Mesenchymal stem cell (in vitro differentiated cells and primary cell): ENCODE data around the gene EXOC6.

Experiments used
- DNase-seq: peaks from one replicate; pipeline ENCODE4 v3.0.0-alpha.2; 2013
- H2AFZ ChIP-seq: one replicate; pipeline ENCODE4 v1.6.1; 2013; ENCODE audit warnings: low read depth, mild to moderate bottlenecking, control low read depth, inconsistent platforms, low read length, moderate library complexity
- H2AK5ac ChIP-seq: 2 replicates; pipeline ENCODE4 v1.6.1; 2013; ENCODE audit warnings: low read length, moderate library complexity, mild to moderate bottlenecking, inconsistent platforms; ENCODE audit not compliant: severe bottlenecking
- H2BK120ac ChIP-seq: one replicate; pipeline ENCODE4 v1.6.1; 2013; ENCODE audit warnings: low read depth, mild to moderate bottlenecking, inconsistent platforms, low read length, moderate library complexity
- H2BK12ac ChIP-seq, 2 experiments: one replicate each; pipeline ENCODE4 v1.6.1; 2013; ENCODE audit warnings: inconsistent platforms in 2 of 2, low read length in 2 of 2, mild to moderate bottlenecking in 2 of 2, moderate library complexity in 2 of 2, control low read depth in 1 of 2
- H2BK15ac ChIP-seq: one replicate; pipeline ENCODE4 v1.6.1; 2013; ENCODE audit warnings: mild to moderate bottlenecking, low read depth, inconsistent platforms; ENCODE audit not compliant: poor library complexity, severe bottlenecking
- H2BK5ac ChIP-seq: 2 replicates; pipeline ENCODE4 v1.6.1; 2013; ENCODE audit warnings: low read depth, mild to moderate bottlenecking, low read length, control low read depth, inconsistent platforms; ENCODE audit not compliant: poor library complexity, severe bottlenecking
- H3K14ac ChIP-seq, 2 experiments: one replicate each; pipeline ENCODE4 v1.6.1; 2013; ENCODE audit warnings: inconsistent platforms in 2 of 2, low read length in 2 of 2, control low read depth in 1 of 2, mild to moderate bottlenecking in 1 of 2, moderate library complexity in 1 of 2
- H3K18ac ChIP-seq, 2 experiments: one replicate each; pipeline ENCODE4 v1.6.1; 2013; ENCODE audit warnings: inconsistent platforms in 2 of 2, low read length in 2 of 2, control low read depth in 1 of 2, low read depth in 1 of 2, mild to moderate bottlenecking in 1 of 2
- H3K23ac ChIP-seq, 2 experiments: one replicate each; pipeline ENCODE4 v1.6.1; 2013; ENCODE audit warnings: inconsistent platforms in 2 of 2, low read length in 2 of 2, mild to moderate bottlenecking in 2 of 2, moderate library complexity in 2 of 2, control low read depth in 1 of 2
- H3K27ac ChIP-seq: 2 replicates; pipeline ENCODE4 v1.5.1; 2013; ENCODE audit warnings: mild to moderate bottlenecking, moderate library complexity, low read length, control low read depth, inconsistent platforms; ENCODE audit not compliant: poor library complexity, severe bottlenecking
- H3K27me3 ChIP-seq, 2 experiments: 2 replicates each; pipeline versions ENCODE4 v1.6.1 to v1.7.0; 2013; ENCODE audit warnings: low read length in 2 of 2, mild to moderate bottlenecking in 2 of 2, moderate library complexity in 2 of 2, control low read depth in 1 of 2, inconsistent platforms in 1 of 2; ENCODE audit not compliant: control insufficient read depth in 1 of 2, insufficient read depth in 1 of 2
- H3K36me3 ChIP-seq, 2 experiments: 2 replicates each; pipeline versions ENCODE4 v1.6.1 to v1.7.0; 2013; ENCODE audit warnings: low read length in 2 of 2, control low read depth in 1 of 2, inconsistent platforms in 1 of 2, low read depth in 1 of 2, mild to moderate bottlenecking in 1 of 2; ENCODE audit not compliant: insufficient read depth in 2 of 2, control insufficient read depth in 1 of 2
- H3K4ac ChIP-seq, 2 experiments: one replicate each; pipeline ENCODE4 v1.6.1; 2013; ENCODE audit warnings: inconsistent platforms in 2 of 2, low read length in 2 of 2, mild to moderate bottlenecking in 2 of 2, moderate library complexity in 2 of 2, control low read depth in 1 of 2, low read depth in 1 of 2
- H3K4me1 ChIP-seq: 2 replicates; pipeline ENCODE4 v1.6.1; 2013; ENCODE audit warnings: low read depth, low read length, control low read depth; ENCODE audit not compliant: control insufficient read depth, insufficient read depth
- H3K4me2 ChIP-seq: 2 replicates; pipeline ENCODE4 v1.6.1; 2013; ENCODE audit warnings: low read length, mild to moderate bottlenecking, inconsistent platforms; ENCODE audit not compliant: poor library complexity, severe bottlenecking
- H3K4me3 ChIP-seq, 2 experiments: 2 replicates each; pipeline versions ENCODE4 v1.5.1 to v1.7.0; 2013; ENCODE audit warnings: low read length in 2 of 2, mild to moderate bottlenecking in 2 of 2, control low read depth in 1 of 2, low read depth in 1 of 2; ENCODE audit not compliant: insufficient read depth in 1 of 2
- H3K79me1 ChIP-seq: replicated peaks from 2 replicates; pipeline ENCODE4 v1.6.1; 2013; ENCODE audit warnings: mild to moderate bottlenecking, control low read depth, low read length, inconsistent platforms; ENCODE audit not compliant: poor library complexity, severe bottlenecking
- H3K9ac ChIP-seq: 2 replicates; pipeline ENCODE4 v1.7.0; 2013; ENCODE audit warnings: mild to moderate bottlenecking, low read length, moderate library complexity
- H3K9me3 ChIP-seq: 2 replicates; pipeline ENCODE4 v1.7.0; 2013; ENCODE audit warnings: mild to moderate bottlenecking, low read length; ENCODE audit not compliant: control insufficient read depth
- H4K8ac ChIP-seq: one replicate; pipeline ENCODE4 v1.6.1; 2013; ENCODE audit warnings: inconsistent platforms, mild to moderate bottlenecking, low read length, moderate library complexity
- H4K91ac ChIP-seq: one replicate; pipeline ENCODE4 v1.6.1; 2013; ENCODE audit warnings: mild to moderate bottlenecking, low read length, inconsistent platforms
- WGBS: methylation state at CpG from one replicate; pipeline ENCODE4 v1.1.7; 2013; ENCODE audit warnings: mixed read lengths; 5-methylcytosine and 5-hydroxymethylcytosine counted together

EXOC6 gene

DNA sequence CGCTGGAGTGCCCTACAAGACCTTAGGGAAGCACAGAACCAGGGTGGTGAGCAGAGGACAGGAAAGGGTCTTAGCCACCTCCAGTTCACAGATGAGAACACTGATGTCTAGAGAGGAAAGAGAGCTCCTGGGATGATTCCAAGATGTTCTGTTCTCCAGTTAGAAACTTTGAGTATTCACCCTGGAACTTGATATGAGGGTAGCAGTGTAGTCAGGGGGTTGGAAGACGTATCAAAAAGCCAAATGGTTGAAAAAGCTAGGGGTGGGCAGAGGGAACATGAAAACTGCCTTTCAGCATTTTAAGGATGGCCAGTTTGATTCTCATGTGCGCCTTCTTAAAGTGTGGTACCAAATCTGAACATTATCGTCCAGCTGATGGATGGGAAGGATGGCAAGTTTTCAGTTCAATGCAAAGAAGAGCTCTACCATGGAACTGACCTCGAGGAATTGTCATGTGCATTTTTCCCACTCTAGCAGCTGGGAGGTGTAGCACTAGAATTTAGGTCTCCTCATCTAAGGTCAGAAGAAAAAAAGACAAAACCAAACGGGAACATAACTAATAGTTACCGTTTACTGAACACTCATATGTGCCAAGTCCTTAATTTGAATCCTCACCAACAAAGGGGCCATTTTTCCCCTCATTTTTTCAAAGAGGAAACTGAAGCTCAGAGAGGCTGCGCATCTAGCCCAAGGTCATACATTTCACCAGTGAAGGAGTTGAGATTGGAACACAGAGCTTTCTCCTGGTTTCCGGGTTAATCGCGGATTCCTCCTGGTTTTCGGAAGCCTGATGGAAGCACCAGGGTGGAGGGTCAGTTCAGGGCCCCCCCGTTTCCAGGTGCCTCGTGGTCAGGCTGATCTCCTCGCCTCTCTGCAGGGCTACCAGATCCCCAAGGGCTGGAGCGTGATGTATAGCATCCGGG, 219.4 kb downstream of the EXOC6 start:
- Histone ChIP-seq H3K27ac (no peak overlapping the region), H3K18ac (no peak overlapping the region), H3K9me3 (no peaks in the 10 kb centered on the region), H4K8ac (no peak overlapping the region), H2AK5ac (no peak overlapping the region), H3K14ac (no peak overlapping the region), H3K27me3 (peaks cover 96 to 97% of the 10 kb centered on the region in 2 experiments), H3K79me1 (no peaks in the 10 kb centered on the region), H2BK5ac (no peak overlapping the region), H3K4ac (no peak overlapping the region), H3K4me2 (no peak overlapping the region), H3K36me3 (no peaks in the 10 kb centered on the region), H3K23ac (no peak overlapping the region), H2AFZ (no peak overlapping the region), H2BK120ac (no peak overlapping the region), H2BK15ac (no peak overlapping the region), H3K4me1 (peaks cover 32% of the 10 kb centered on the region), H3K4me3 (no peak overlapping the region), H3K9ac (no peak overlapping the region), H2BK12ac (no peak overlapping the region), H4K91ac (no peak overlapping the region)
- WGBS = 33% methylated on average over 17 of the region's 17 CpGs
- no peak for DNase-seq

DNA sequence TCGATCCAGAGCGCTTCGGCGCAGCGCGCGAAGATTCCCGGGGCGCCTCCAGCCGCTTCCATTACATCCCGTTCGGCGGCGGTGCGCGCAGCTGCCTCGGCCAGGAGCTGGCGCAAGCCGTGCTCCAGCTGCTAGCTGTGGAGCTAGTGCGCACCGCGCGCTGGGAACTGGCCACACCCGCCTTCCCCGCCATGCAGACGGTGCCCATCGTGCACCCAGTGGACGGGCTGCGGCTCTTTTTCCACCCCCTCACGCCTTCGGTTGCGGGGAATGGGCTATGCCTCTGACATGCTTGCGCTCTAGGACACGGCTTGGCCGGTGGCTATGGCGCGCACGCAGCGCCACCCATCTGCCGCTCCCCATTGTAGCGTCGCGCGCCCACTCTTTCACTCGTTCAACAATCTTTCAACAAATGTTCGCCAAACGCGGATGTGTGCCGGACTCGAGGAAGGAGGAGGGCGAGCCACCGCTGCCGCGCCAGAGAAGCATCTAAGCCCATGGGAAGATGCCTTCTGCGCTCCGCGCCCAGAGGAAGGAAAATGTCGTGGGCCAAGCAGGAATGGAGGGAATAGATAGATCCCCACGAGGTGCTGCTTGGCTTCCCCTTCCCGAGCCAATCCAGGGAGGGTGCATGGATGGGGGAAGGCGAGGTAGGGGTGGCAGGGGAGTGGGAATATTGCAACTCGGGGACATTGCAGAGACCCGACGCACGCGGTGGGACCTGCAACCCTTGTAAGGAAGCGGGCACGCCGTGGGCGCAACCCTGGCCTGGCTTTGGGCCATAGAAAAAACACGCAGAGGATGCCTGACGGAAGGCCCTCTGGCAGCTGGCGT, 220.3 kb downstream of the EXOC6 start:
- H3K23ac ChIP-seq = no peak overlapping the region
- WGBS = 7% methylated on average over 72 of the region's 73 CpGs
- no peaks in the 10 kb centered on the region for H3K9me3 ChIP-seq
- no peak overlapping the region for H3K4ac ChIP-seq
- no peak overlapping the region for H4K91ac ChIP-seq
- H3K36me3 ChIP-seq = no peaks in the 10 kb centered on the region
- H3K14ac ChIP-seq = no peak overlapping the region
- peaks cover 97 to 98% of the 10 kb centered on the region in 2 experiments for H3K27me3 ChIP-seq
- H4K8ac ChIP-seq = no peak overlapping the region
- H3K27ac ChIP-seq = no peak overlapping the region
- H3K4me3 ChIP-seq = no peak overlapping the region
- no peak overlapping the region for H2BK5ac ChIP-seq
- no peak overlapping the region for H2BK12ac ChIP-seq
- no peak overlapping the region for H3K9ac ChIP-seq
- DNase-seq = peak; percentile 55
- H2AFZ ChIP-seq = no peak overlapping the region
- no peak overlapping the region for H3K18ac ChIP-seq
- no peak overlapping the region for H2AK5ac ChIP-seq
- H2BK15ac ChIP-seq = no peak overlapping the region
- H3K4me2 ChIP-seq = peak overlapping the region; percentile 24
- H3K79me1 ChIP-seq = no peaks in the 10 kb centered on the region
- no peak overlapping the region for H2BK120ac ChIP-seq
- peaks cover 31% of the 10 kb centered on the region for H3K4me1 ChIP-seq

DNA sequence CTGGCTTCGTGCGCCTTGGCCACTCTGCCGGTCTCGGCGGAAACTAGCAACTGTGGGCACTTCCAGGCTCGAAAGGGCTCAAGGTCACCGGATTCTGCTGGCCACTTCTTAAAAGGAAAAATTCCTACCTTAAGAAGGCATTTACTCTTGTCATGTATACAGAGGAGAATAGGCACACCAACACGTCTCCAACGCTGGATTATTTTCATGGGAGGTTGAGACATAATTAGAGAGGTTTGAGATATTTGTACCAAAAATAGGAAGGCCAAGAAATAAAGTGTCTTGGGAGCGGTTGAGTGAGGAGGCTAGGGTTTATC, 220.9 kb downstream of the EXOC6 start:
- Histone ChIP-seq H3K14ac (no peak overlapping the region), H4K91ac (no peak overlapping the region), H2BK12ac (no peak overlapping the region), H3K18ac (no peak overlapping the region), H2AFZ (no peak overlapping the region), H3K36me3 (no peaks in the 10 kb centered on the region), H3K4me2 (no peak overlapping the region), H3K27ac (no peak overlapping the region), H3K23ac (no peak overlapping the region), H3K79me1 (no peaks in the 10 kb centered on the region), H2AK5ac (no peak overlapping the region), H2BK5ac (no peak overlapping the region), H3K9ac (no peak overlapping the region), H3K9me3 (no peaks in the 10 kb centered on the region), H3K4ac (no peak overlapping the region), H3K4me1 (peaks cover 37% of the 10 kb centered on the region), H4K8ac (no peak overlapping the region), H3K27me3 (peaks cover 97 to 98% of the 10 kb centered on the region in 2 experiments), H2BK120ac (no peak overlapping the region), H2BK15ac (no peak overlapping the region), H3K4me3 (no peak overlapping the region)
- DNase-seq = no peak
- WGBS = 46% methylated on average over 9 of the region's 10 CpGs
